Fibroblast of lung (primary cell): ENCODE data around the gene ANKRD33.

Experiments
- EZH2 ChIP-seq: IDR thresholded peaks from 2 replicates; pipeline ENCODE4 v1.5.1; 2012; ENCODE audit warnings: low read length, control low read depth, mild to moderate bottlenecking; ENCODE audit errors: missing control alignments
- TF ChIP-seq, protein P1 (sequence below), 2 donors: IDR thresholded peaks in 1 of 2; conservative IDR thresholded peaks in 1 of 2; 1 replicate in 1 of 2; 2 replicates in 1 of 2; pipeline ENCODE4 v1.5.1; 2011 to 2012; ENCODE audit warnings: low read length in 2 of 2, control low read depth in 1 of 2, inconsistent platforms in 1 of 2, low read depth in 1 of 2, mild to moderate bottlenecking in 1 of 2

DNA sequence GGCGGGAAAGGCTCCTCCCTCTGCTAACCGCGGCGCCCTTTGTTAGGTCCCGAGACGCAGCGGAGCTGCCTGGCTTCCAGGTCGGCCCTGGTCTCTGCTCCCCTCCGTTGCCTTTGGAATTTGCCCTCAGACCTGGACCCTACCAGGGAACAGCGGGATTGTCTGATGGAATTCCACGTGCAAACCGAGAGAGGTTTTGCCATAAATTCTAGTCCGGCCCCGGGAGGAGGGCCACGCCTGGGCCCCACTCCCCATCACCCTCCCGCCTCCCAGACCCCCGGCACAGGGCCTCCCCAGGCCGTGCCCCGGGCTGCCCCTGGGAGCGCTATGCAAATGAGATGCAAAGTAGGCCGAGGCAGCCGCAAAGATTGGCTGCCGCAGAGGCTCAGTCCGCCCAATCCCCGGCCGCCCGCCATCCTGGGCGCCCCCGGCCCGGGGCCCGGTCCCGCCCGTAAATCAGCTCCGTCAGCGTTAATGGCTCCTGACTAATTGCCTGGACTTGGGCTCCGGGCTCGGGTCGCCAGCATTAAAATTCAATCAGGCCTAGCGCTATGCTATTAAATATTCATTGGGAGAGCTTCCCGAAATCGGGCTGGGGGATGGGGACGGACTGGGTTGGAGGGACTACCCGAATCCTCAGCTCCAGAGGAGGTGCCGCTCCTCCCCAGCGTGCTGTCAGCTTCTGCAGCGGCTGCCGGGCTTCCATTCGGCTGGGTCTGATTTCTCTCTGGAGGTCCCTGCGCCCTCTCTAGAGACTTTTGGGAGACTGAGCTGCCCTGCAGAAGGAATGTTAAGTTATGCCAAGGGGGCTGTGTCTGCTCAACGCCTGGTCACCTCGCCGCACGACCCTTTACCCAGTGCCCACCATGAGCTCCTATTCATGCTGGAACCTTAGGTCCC is 23.7 kb upstream of the ANKRD33 start:
- TF ChIP-seq, protein P1, sequence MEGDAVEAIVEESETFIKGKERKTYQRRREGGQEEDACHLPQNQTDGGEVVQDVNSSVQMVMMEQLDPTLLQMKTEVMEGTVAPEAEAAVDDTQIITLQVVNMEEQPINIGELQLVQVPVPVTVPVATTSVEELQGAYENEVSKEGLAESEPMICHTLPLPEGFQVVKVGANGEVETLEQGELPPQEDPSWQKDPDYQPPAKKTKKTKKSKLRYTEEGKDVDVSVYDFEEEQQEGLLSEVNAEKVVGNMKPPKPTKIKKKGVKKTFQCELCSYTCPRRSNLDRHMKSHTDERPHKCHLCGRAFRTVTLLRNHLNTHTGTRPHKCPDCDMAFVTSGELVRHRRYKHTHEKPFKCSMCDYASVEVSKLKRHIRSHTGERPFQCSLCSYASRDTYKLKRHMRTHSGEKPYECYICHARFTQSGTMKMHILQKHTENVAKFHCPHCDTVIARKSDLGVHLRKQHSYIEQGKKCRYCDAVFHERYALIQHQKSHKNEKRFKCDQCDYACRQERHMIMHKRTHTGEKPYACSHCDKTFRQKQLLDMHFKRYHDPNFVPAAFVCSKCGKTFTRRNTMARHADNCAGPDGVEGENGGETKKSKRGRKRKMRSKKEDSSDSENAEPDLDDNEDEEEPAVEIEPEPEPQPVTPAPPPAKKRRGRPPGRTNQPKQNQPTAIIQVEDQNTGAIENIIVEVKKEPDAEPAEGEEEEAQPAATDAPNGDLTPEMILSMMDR (conservative IDR thresholded peaks at IDR 0.05 in 1 of 2, IDR thresholded peaks at IDR 0.05 in 1 of 2; ENCODE audit: low read depth in 1 of 2, low read length in 2 of 2), result no peak
- TF ChIP-seq EZH2, result peak; percentile 66
